HCT116 (cell line): Measurements from ENCODE around the gene SYNDIG1. TPM values are rescaled to one million over a fixed set of nuclear protein-coding genes. Genes with fewer than 3 reads are reported as not detected.

Experiments used
- ATAC-seq: fragments of 200-7000 bp; cut with Tn5 transposase; 2 replicates; pipeline ENCODE4 v1.9.1; 2020; ENCODE audit warnings: mild to moderate bottlenecking, moderate library complexity
- BruUV-seq: library from RNA; stranded (reverse); fragments of 400-500 nt; replicated peaks from 2 replicates; lab custom pipeline; 2021; lab: Mats Ljungman, UMichigan
- CTCF ChIA-PET: fragments of 300-600 bp; sonication (Branson Sonifier 250); formaldehyde crosslinking; loops from one replicate; lab custom pipeline; 2021; ENCODE audit warnings: antibody characterized with exemption; lab: Charles Lee
- POLR2A ChIA-PET: fragments of 300-600, 350-600 bp; sonication (Branson Sonifier 250); formaldehyde crosslinking; loops from one replicate; lab custom pipeline; 2021; ENCODE audit warnings: antibody characterized with exemption; lab: Charles Lee
- RAD21 ChIA-PET, 2 experiments: fragments of 300-600 bp; sonication (Branson Sonifier 250); formaldehyde crosslinking; loops; one replicate each; lab custom pipeline; 2023; ENCODE audit warnings: low total read pairs in 2 of 2; ENCODE audit not compliant: uncharacterized antibody in 2 of 2, unreplicated experiment in 2 of 2, low non-redundant PET in 1 of 2; lab: Charles Lee
- DNase-seq: peaks from one replicate; pipeline ENCODE4 v3.0.0-alpha.2; 2010; ENCODE audit warnings: low read depth, low spot score
- H2AFZ ChIP-seq: fragments of 200-600 bp; shearing (Covaris generic), sonication (generic); 2 replicates; pipeline ENCODE4 v1.6.1; 2017; ENCODE audit warnings: low read depth, mixed run types, mixed read lengths, antibody characterized with exemption, low read length; ENCODE audit not compliant: poor library complexity, severe bottlenecking
- H3K27ac ChIP-seq: 2 replicates; pipeline ENCODE4 v1.5.1; 2012; ENCODE audit warnings: low read depth, low read length
- H3K27me3 ChIP-seq: fragments of 200-600 bp; sonication (generic); 2 replicates; pipeline ENCODE4 v1.6.1; 2016; ENCODE audit warnings: mixed run types, low read length, mixed read lengths; ENCODE audit not compliant: insufficient read depth
- H3K36me3 ChIP-seq, 2 experiments: fragments of 200-500 bp in 1 of 2; fragments of 200-600 bp in 1 of 2; sonication (Bioruptor generic) in 1 of 2; sonication (generic) in 1 of 2; 2 replicates each; pipeline versions ENCODE4 v1.5.1 to v1.6.1; 2014 to 2016; ENCODE audit warnings: low read length in 2 of 2, inconsistent platforms in 1 of 2, mixed read lengths in 1 of 2, mixed run types in 1 of 2; ENCODE audit not compliant: insufficient read depth in 2 of 2, control insufficient read depth in 1 of 2
- H3K4me1 ChIP-seq, 2 experiments: fragments of 200-600 bp in 1 of 2; sonication (generic) in 1 of 2; 2 replicates each; pipeline versions ENCODE4 v1.5.1 to v1.6.1; 2012 to 2017; ENCODE audit warnings: low read length in 2 of 2, inconsistent platforms in 1 of 2, mild to moderate bottlenecking in 1 of 2, mixed read lengths in 1 of 2, mixed run types in 1 of 2, moderate library complexity in 1 of 2; ENCODE audit not compliant: insufficient read depth in 2 of 2, control insufficient read depth in 1 of 2
- H3K4me2 ChIP-seq: fragments of 200-600 bp; sonication (generic); 2 replicates; pipeline ENCODE4 v1.6.1; 2017; ENCODE audit warnings: mixed run types, low read length, mixed read lengths
- H3K4me3 ChIP-seq, 2 experiments: fragments of 200-600 bp in 1 of 2; sonication (generic) in 1 of 2; replicated peaks in 1 of 2; 2 replicates each; pipeline ENCODE4 v1.5.1; 2011 to 2016; ENCODE audit warnings: low read length in 2 of 2, control low read depth in 1 of 2, low read depth in 1 of 2, mild to moderate bottlenecking in 1 of 2, mixed read lengths in 1 of 2, mixed run types in 1 of 2
- H3K79me2 ChIP-seq: fragments of 200-600 bp; sonication (generic); 2 replicates; pipeline ENCODE4 v1.6.1; 2017; ENCODE audit warnings: mild to moderate bottlenecking, mixed run types, low read length, moderate library complexity, mixed read lengths; ENCODE audit not compliant: insufficient read depth
- H3K9ac ChIP-seq: fragments of 200-600 bp; sonication (generic); 2 replicates; pipeline ENCODE4 v1.6.1; 2016; ENCODE audit warnings: low read length, mixed read lengths
- H3K9me2 ChIP-seq: fragments of 200-600 bp; sonication (generic), shearing (Covaris generic); 2 replicates; pipeline ENCODE4 v1.6.1; 2017; ENCODE audit warnings: mixed run types, mild to moderate bottlenecking, moderate library complexity; ENCODE audit not compliant: insufficient read depth
- H3K9me3 ChIP-seq, 2 experiments: fragments of 200-500 bp in 1 of 2; fragments of 200-600 bp in 1 of 2; sonication (Bioruptor generic) in 1 of 2; sonication (generic) in 1 of 2; 2 replicates each; pipeline ENCODE4 v1.6.1; 2014 to 2017; ENCODE audit warnings: low read length in 2 of 2, mixed read lengths in 2 of 2, inconsistent platforms in 1 of 2, low read depth in 1 of 2, mild to moderate bottlenecking in 1 of 2, mixed run types in 1 of 2, moderate library complexity in 1 of 2; ENCODE audit not compliant: control insufficient read depth in 1 of 2, insufficient read depth in 1 of 2
- H4K20me1 ChIP-seq: fragments of 200-600 bp; sonication (generic), shearing (Covaris generic); 2 replicates; pipeline ENCODE4 v1.6.1; 2017; ENCODE audit warnings: mixed run types, mild to moderate bottlenecking, moderate library complexity; ENCODE audit not compliant: insufficient read depth
- ATF3 ChIP-seq: IDR thresholded peaks from 2 replicates; pipeline ENCODE4 v1.6.1; 2012
- CBX3 ChIP-seq: IDR thresholded peaks from 2 replicates; pipeline ENCODE4 v1.6.1; 2012; ENCODE audit warnings: low read depth
- CEBPB ChIP-seq: IDR thresholded peaks from 2 replicates; pipeline ENCODE4 v1.6.1; 2012; ENCODE audit warnings: low read depth
- CTCF ChIP-seq, 3 experiments: fragments of 200-600 bp in 1 of 3; sonication (generic) in 1 of 3; IDR thresholded peaks in 2 of 3; conservative IDR thresholded peaks in 1 of 3; 2 replicates each; pipeline ENCODE4 v1.5.1; 2012 to 2017; ENCODE audit warnings: low read depth in 2 of 3, low read length in 2 of 3, antibody characterized with exemption in 1 of 3, borderline replicate concordance in 1 of 3, control low read depth in 1 of 3, mild to moderate bottlenecking in 1 of 3, mixed read lengths in 1 of 3, mixed run types in 1 of 3, moderate library complexity in 1 of 3; ENCODE audit not compliant: insufficient read depth in 1 of 3
- EGR1 ChIP-seq: IDR thresholded peaks from 2 replicates; pipeline ENCODE4 v1.6.1; 2012; ENCODE audit warnings: low read depth
- ELF1 ChIP-seq: IDR thresholded peaks from 2 replicates; pipeline ENCODE4 v1.6.1; 2012; ENCODE audit warnings: low read depth, borderline replicate concordance
- EZH2 ChIP-seq: fragments of 200-600 bp; sonication (generic); IDR thresholded peaks from 2 replicates; pipeline ENCODE4 v1.6.1; 2017; ENCODE audit warnings: antibody characterized with exemption, mixed run types
- EZH2phosphoT487 ChIP-seq: fragments of 200-600 bp; IDR thresholded peaks from 2 replicates; pipeline ENCODE4 v1.6.1; 2018; ENCODE audit warnings: antibody characterized with exemption, borderline replicate concordance
- POLR2A ChIP-seq: IDR thresholded peaks from 2 replicates; pipeline ENCODE4 v1.7.0; 2011; ENCODE audit warnings: borderline replicate concordance; ENCODE audit not compliant: insufficient read depth, insufficient read length; ENCODE audit errors: extremely low read depth
- REST ChIP-seq: IDR thresholded peaks from 2 replicates; pipeline ENCODE4 v1.6.1; 2012; ENCODE audit warnings: low read depth
- SP1 ChIP-seq: IDR thresholded peaks from 2 replicates; pipeline ENCODE4 v1.6.1; 2012; ENCODE audit warnings: low read depth
- SRF ChIP-seq: IDR thresholded peaks from 2 replicates; pipeline ENCODE4 v1.6.1; 2012; ENCODE audit warnings: low read depth
- TCF7L2 ChIP-seq: IDR thresholded peaks from 2 replicates; pipeline ENCODE4 v1.7.0; 2011; ENCODE audit warnings: borderline replicate concordance, inconsistent platforms; ENCODE audit not compliant: insufficient read depth, insufficient read length; ENCODE audit errors: extremely low read depth
- YY1 ChIP-seq: IDR thresholded peaks from 2 replicates; pipeline ENCODE4 v1.6.1; 2011; ENCODE audit warnings: low read length, low read depth, moderate library complexity, mild to moderate bottlenecking; ENCODE audit not compliant: insufficient replicate concordance; ENCODE audit errors: extremely low read depth
- ZFX ChIP-seq: fragments of 450-650 bp; IDR thresholded peaks from 2 replicates; pipeline ENCODE4 v1.6.1; 2017
- ZNF274 ChIP-seq: fragments of 200-500 bp; sonication (Bioruptor generic); IDR thresholded peaks from 2 replicates; pipeline ENCODE4 v1.6.1; 2014; ENCODE audit warnings: mild to moderate bottlenecking, low read depth, low read length, inconsistent platforms
- intact Hi-C: fragments of 100-400 bp; cut with micrococcal nuclease; formaldehyde crosslinking; loops from 2 replicates; pipeline ENCODE4 v1.10.0; 2022
- total RNA-seq: library from RNA; stranded (reverse); gene quantifications from one replicate; pipeline ENCODE4 v1.2.1, GENCODE V29; 2021; ENCODE audit not compliant: unreplicated experiment

Gene SYNDIG1
- total RNA-seq, 1 experiment from 2014 or later, result not detected

GRCh38 chr20:24686156-24686555, 216.7 kb downstream of the SYNDIG1 start:
- Histone ChIP-seq H3K27me3 (peaks cover 3% of the 10 kb centered on the region; the same call in 1 of the 2 replicates), H3K4me1 (no peaks in the 10 kb centered on the region), H3K9me3 (peaks cover 0 to 6% of the 10 kb centered on the region in 2 experiments; a peak in 2 of 4 replicates), H4K20me1 (no peaks in the 10 kb centered on the region), H3K36me3 (no peaks in the 10 kb centered on the region), H2AFZ (no peak overlapping the region), H3K4me3 (no peak overlapping the region), H3K79me2 (no peaks in the 10 kb centered on the region), H3K4me2 (no peak overlapping the region), H3K9me2 (no peaks in the 10 kb centered on the region), H3K9ac (no peak overlapping the region), H3K27ac (no peak overlapping the region)
- ChIA-PET POLR2A (no interaction called here), CTCF (no interaction called here), RAD21 (no interaction called here)
- ATAC-seq (no peak), DNase-seq (no peak)
- intact Hi-C loops, result loop anchor here (5.0 kb wide), 1 partner anchor 404 kb away; no protein-coding TSS in a partner anchor
- no TSS peak for BruUV-seq
- TF ChIP-seq CTCF (IDR thresholded peaks at IDR 0.05 in 2 of 3, conservative IDR thresholded peaks at IDR 0.05 in 1 of 3; ENCODE audit: borderline replicate concordance in 1 of 3, insufficient read depth in 1 of 3, low read depth in 2 of 3, low read length in 2 of 3) (no peak), ZNF274 (no peak), ATF3 (no peak), ZFX (no peak), POLR2A (no peak), REST (no peak), TCF7L2 (no peak), CEBPB (no peak), YY1 (no peak), SP1 (no peak), EZH2 (no peak), SRF (no peak), EGR1 (no peak), CBX3 (no peak), ELF1 (no peak), EZH2phosphoT487 (no peak)
